Cardiac fibroblast (primary cell): ENCODE results near the gene GSTA2.

Experiments
- DNase-seq, 2 donors: peaks; one replicate each; pipeline versions ENCODE4 v3.0.0 to v3.0.0-alpha.2; 2010; ENCODE audit warnings: low read depth in 2 of 2
- H3K4me3 ChIP-seq, 2 donors: replicated peaks in 1 of 2; 1 replicate in 1 of 2; 2 replicates in 1 of 2; pipeline ENCODE4 v1.5.1; 2011; ENCODE audit warnings: low read depth in 2 of 2, low read length in 2 of 2, mild to moderate bottlenecking in 2 of 2, moderate library complexity in 1 of 2
- TF ChIP-seq, protein P1 (sequence below): IDR thresholded peaks from one replicate; pipeline ENCODE4 v1.5.1; 2011; ENCODE audit warnings: low read depth, mild to moderate bottlenecking, low read length, inconsistent platforms

The GSTA2 gene

DNA sequence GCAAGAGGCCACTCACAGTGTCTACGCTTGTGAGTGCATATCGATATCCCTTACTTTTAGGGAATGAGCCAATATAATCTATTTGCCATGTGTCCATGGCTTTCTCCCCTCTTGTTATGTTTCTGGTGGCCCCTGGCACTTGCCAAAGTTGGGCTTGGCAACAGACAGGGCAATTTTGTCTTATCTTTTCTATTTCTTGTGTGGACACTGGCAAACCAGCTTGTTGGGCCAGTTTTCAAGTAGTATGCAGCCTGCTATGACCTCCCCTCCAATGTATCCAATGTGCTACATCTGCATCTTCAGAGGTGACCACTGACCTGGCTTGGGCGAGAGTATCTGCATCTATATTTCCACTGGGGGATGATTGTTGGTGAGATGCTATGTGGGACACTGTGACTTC, 29.2 kb downstream of the GSTA2 start:
- TF ChIP-seq, protein P1, sequence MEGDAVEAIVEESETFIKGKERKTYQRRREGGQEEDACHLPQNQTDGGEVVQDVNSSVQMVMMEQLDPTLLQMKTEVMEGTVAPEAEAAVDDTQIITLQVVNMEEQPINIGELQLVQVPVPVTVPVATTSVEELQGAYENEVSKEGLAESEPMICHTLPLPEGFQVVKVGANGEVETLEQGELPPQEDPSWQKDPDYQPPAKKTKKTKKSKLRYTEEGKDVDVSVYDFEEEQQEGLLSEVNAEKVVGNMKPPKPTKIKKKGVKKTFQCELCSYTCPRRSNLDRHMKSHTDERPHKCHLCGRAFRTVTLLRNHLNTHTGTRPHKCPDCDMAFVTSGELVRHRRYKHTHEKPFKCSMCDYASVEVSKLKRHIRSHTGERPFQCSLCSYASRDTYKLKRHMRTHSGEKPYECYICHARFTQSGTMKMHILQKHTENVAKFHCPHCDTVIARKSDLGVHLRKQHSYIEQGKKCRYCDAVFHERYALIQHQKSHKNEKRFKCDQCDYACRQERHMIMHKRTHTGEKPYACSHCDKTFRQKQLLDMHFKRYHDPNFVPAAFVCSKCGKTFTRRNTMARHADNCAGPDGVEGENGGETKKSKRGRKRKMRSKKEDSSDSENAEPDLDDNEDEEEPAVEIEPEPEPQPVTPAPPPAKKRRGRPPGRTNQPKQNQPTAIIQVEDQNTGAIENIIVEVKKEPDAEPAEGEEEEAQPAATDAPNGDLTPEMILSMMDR: no peak
- no peak for DNase-seq
- H3K4me3 ChIP-seq: no peak overlapping the region

DNA sequence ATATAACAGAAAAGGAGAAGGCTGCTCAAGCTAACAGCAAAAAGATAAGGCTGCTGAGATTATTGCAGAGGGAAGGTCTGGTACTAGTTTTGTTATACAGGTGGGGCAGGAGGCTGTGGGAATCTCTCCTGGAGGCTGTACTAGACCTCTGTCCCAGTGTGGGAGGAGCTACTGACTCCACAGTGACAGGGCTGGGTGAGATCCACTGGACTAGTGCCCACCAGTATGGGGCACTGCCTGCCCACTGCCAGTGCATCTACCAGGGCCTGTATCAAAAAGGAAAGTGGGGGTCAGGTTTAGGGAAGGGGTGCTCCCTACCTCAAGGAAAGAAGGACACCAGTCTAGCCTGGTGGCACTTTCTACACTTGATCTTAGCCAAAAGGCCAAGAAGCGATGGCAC, 30.1 kb downstream of the GSTA2 start:
- no peak overlapping the region for H3K4me3 ChIP-seq
- DNase-seq: no peak
- TF ChIP-seq, protein P1: no peak

DNA sequence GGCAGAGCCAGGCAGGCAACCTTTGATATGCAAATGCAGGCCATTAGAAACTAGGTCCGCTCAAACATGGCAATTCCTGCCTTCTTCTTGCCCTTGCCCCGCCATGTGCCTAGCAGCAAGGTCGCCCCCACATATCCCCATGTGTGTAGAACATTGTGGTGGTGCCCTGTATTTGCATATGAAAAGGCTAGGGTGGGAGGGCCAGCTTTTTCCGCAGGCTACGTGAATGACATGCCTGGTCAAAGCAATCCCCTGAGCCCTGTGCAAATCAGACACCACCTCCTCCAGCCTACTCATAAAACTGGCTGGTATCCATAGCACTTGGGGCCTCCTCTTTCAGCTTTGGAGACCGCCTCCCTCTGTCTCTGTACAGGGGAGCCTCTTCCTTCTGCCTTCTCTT, 31.6 kb downstream of the GSTA2 start:
- H3K4me3 ChIP-seq: no peak overlapping the region
- TF ChIP-seq, protein P1: no peak
- no peak for DNase-seq

DNA sequence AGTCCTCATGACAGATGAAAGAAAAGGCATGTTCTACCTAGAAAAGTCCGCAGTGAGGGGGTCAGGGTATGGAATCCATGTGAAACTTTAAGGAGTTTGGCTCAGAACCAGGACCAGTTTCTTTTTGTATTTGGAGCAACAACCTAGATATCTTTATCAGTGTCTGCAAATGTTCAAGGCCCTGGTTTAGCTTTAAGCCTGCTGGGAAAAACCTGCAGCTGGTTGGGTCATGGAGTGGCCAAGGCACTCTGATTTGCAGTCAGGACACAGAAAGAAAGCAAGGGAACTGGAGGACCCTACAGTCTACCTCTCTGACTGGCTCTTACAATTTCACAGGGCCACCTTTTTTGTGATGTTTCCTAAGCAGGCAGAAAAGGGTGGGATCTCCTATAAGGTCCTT, 33.7 kb downstream of the GSTA2 start:
- TF ChIP-seq, protein P1: no peak
- no peak for DNase-seq
- no peak overlapping the region for H3K4me3 ChIP-seq

DNA sequence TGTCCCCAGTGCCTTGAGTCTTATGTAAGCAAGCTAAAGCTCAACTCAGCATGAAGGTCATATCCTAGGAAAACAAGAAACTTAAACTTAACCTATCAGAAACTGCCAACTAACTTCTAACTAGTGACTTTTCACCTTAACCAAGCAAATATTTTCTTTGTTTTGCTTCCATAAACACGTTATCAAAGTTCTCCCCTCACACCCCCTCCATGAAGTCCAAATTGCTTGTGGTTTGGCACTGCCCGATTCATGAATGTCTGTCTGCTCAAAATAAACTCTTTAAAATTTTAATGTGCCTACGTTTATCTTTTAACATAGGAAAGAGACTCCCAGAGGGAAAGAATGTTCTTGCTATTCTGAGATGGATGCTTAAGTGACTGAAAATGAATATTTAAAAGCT, 34.9 kb downstream of the GSTA2 start:
- TF ChIP-seq, protein P1: no peak
- peak in 1 of 2 donors; percentile 49 for DNase-seq
- no peak overlapping the region for H3K4me3 ChIP-seq

DNA sequence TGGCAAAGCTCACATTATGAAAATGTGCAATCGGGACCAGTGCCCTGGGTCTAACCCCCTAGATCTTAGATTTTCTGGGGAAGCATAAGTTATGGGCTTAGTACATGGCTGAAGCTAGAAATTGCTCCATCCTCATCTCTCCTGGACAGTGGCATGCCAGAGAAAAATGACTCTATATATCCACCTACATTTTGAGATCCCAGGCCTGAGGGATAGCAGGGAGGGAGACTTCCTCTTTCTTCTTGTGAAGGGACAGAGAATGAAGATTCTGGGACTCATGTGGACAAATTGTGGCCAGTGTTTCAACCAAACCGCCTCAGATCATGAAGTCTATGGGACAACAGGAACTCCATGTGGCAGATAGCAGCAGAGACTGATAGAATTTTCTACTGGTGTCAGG, 35.4 kb downstream of the GSTA2 start:
- no peak overlapping the region for H3K4me3 ChIP-seq
- no peak for DNase-seq
- TF ChIP-seq, protein P1: no peak

DNA sequence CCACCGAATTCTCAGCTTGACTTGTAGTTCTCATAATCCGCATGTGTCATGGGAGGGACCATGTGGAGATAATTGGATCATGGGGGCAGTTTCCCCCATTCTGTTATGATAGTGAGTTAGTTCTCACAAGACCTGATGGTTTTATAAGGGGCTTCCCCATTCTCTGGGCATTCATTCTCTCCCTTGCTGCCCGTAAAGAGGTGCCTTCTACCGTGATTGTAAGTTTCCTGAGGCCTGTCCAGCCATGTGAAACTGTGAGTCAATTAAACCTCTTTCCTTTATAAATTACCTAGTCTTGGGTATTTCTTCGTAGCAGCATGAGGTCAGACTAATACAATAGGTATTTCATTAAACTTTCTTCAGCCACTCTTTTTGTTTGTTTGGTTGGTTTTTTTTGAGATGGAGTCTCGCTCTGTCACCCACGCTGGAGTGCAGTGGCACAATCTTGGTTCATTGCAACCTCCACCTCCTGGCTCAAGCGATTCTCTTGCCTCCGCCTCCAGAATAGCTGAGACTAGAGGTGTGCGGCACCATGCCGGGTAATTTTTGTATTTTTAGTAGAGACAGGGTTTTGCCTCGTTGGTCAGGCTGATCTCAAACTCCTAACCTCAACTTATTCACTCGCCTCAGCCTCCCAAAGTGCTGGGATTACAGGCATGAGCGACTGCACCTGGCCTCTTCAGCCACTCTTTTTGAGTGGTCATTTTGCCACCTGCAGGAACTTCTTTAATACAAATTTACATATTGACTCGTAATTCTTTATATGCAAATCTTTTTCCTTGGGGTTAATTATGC, 36.3 kb downstream of the GSTA2 start:
- H3K4me3 ChIP-seq: no peak overlapping the region
- DNase-seq: no peak
- TF ChIP-seq, protein P1: no peak
